Skeletal muscle tissue (tissue), 4 donors: ENCODE measurements around the gene ACTG2. TPM values are rescaled to one million over a fixed set of nuclear protein-coding genes. Genes with fewer than 3 reads are reported as not detected.
"Not testable (repeated sequence)": the region's sequence is repeated elsewhere in the genome, so short reads cannot be mapped to it uniquely, and the experiment has no call there.

Experiments used
- H3K27ac ChIP-seq: one replicate; pipeline ENCODE4 v1.7.0; 2013; ENCODE audit warnings: mild to moderate bottlenecking, low read depth, low read length, inconsistent platforms
- H3K27me3 ChIP-seq, 3 donors: one replicate each; pipeline ENCODE4 v1.7.0; 2013; ENCODE audit warnings: low read length in 3 of 3; ENCODE audit not compliant: control insufficient read depth in 3 of 3, insufficient read depth in 3 of 3
- H3K36me3 ChIP-seq, 3 donors: one replicate each; pipeline ENCODE4 v1.7.0; 2013; ENCODE audit warnings: low read length in 3 of 3; ENCODE audit not compliant: control insufficient read depth in 3 of 3, insufficient read depth in 3 of 3
- H3K4me1 ChIP-seq, 3 donors: one replicate each; pipeline ENCODE4 v1.7.0; 2013; ENCODE audit warnings: low read length in 3 of 3, mild to moderate bottlenecking in 3 of 3; ENCODE audit not compliant: control insufficient read depth in 3 of 3, insufficient read depth in 3 of 3
- H3K4me3 ChIP-seq, 3 donors: one replicate each; pipeline ENCODE4 v1.7.0; 2013; ENCODE audit warnings: low read length in 3 of 3
- H3K9ac ChIP-seq, 3 donors: one replicate each; pipeline ENCODE4 v1.7.0; 2013; ENCODE audit warnings: low read length in 3 of 3, mild to moderate bottlenecking in 3 of 3, moderate library complexity in 2 of 3, low read depth in 1 of 3
- H3K9me3 ChIP-seq, 3 donors: one replicate each; pipeline ENCODE4 v1.7.0; 2013; ENCODE audit warnings: low read length in 3 of 3; ENCODE audit not compliant: control insufficient read depth in 3 of 3
- total RNA-seq: library from RNA; depleted of rRNA; stranded (reverse); fragments of >200 nt; gene quantifications from one replicate; pipeline ENCODE4 v1.2.3, GENCODE V29; 2014
- donor health status: Osteomylitis.

Gene ACTG2
- total RNA-seq, 1 donor from 2014 or later: 1.6 TPM

DNA sequence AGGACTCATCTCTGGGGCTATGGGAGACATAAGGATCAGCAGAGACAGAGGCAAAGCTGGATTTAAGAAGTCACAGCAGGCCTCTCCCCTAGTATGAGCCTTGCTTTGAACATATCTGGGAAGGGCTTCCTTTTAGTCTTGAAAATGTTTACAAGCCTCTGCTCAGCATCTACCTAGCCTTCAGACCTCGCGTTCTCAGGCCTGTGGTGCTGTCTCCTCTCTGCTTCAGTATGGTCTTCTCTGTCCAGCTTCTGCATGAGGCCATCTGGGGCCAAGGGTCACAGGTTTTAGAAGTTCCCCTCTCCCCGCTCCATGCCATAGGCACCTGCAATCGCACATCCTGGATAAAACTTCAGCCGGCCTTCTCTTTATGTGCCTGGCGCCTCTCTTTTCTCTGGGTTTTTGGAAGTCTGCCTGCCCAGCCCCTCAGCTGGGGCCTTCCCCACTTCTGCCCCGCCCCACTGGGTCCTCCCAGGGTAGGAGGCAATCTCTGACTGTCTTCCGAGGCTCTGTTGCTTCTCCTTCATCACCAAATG, 7.1 kb downstream of the ACTG2 start:
- H3K4me1 ChIP-seq: peaks cover 3 to 9% (median 7%) of the 10 kb centered on the region in 3 donors
- no peaks in the 10 kb centered on the region for H3K9me3 ChIP-seq
- H3K27me3 ChIP-seq: peaks cover 10 to 13% (median 12%) of the 10 kb centered on the region in 3 donors
- no peak overlapping the region for H3K4me3 ChIP-seq
- no peaks in the 10 kb centered on the region for H3K36me3 ChIP-seq
- no peak overlapping the region for H3K9ac ChIP-seq
- H3K27ac ChIP-seq: no peak overlapping the region

DNA sequence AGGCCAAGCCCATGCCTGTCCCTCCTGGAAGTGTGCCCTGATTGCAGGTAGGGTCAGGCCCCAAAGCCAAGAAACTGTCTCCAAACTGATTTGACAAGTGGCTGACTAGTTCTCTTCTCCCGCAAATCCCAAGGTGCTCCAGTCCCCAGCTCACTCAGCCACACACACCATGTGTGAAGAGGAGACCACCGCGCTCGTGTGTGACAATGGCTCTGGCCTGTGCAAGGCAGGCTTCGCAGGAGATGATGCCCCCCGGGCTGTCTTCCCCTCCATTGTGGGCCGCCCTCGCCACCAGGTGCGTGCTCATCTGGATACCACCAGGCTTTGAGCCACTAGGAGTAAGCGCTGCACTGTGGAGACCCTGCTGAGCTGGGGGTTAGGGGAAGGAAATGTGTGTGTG, 8.3 kb downstream of the ACTG2 start:
- Histone ChIP-seq H3K4me3 (no peak overlapping the region), H3K36me3 (no peaks in the 10 kb centered on the region), H3K27ac (no peak overlapping the region), H3K9ac (no peak overlapping the region), H3K27me3 (peaks cover 10 to 13% (median 12%) of the 10 kb centered on the region in 3 donors), H3K9me3 (no peaks in the 10 kb centered on the region), H3K4me1 (peaks cover 3 to 9% (median 7%) of the 10 kb centered on the region in 3 donors)

DNA sequence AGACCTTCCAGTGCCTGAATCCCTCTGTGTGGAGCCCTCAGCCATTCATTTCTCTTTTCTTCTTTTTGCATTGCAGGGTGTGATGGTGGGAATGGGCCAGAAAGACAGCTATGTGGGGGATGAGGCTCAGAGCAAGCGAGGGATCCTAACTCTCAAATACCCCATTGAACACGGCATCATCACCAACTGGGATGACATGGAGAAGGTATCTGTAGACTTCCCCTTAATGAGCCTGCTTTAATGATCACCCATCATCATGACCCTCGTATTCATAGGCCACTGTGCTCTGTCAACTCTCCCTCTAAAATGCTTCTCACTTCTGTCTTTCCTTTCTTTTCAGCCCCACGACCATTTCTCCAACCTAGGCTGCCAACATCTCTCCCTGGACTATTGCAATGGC, 9.5 kb downstream of the ACTG2 start:
- Histone ChIP-seq H3K4me1 (peaks cover 0 to 2% (median under 1%) of the 10 kb centered on the region in 3 donors), H3K27me3 (peaks cover 10 to 13% (median 12%) of the 10 kb centered on the region in 3 donors), H3K9me3 (no peaks in the 10 kb centered on the region), H3K27ac (no peak overlapping the region), H3K4me3 (no peak overlapping the region), H3K9ac (no peak overlapping the region), H3K36me3 (no peaks in the 10 kb centered on the region)

DNA sequence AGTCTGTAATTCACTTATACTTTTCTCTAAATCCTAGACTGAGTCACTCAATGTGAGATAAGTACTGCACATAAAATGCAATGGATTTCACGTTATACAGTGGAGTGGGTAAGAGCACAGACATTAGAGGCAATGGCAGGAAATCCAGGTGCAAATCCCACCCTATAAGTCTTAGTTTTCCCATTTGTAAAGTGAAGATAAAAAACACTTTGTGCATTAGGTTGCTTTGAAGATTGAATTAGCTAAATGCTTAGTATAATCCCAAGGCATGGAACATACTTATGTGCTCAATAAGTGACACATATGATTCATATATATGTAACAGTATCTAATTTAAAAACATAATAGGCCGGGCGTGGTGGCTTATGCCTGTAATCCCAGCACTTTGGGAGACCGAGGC, 10.5 kb downstream of the ACTG2 start:
- Histone ChIP-seq H3K9ac (no peak overlapping the region), H3K4me3 (no peak overlapping the region), H3K27me3 (peaks cover 10 to 13% (median 12%) of the 10 kb centered on the region in 3 donors), H3K36me3 (no peaks in the 10 kb centered on the region), H3K9me3 (no peaks in the 10 kb centered on the region), H3K27ac (no peak overlapping the region), H3K4me1 (no peaks in the 10 kb centered on the region)

DNA sequence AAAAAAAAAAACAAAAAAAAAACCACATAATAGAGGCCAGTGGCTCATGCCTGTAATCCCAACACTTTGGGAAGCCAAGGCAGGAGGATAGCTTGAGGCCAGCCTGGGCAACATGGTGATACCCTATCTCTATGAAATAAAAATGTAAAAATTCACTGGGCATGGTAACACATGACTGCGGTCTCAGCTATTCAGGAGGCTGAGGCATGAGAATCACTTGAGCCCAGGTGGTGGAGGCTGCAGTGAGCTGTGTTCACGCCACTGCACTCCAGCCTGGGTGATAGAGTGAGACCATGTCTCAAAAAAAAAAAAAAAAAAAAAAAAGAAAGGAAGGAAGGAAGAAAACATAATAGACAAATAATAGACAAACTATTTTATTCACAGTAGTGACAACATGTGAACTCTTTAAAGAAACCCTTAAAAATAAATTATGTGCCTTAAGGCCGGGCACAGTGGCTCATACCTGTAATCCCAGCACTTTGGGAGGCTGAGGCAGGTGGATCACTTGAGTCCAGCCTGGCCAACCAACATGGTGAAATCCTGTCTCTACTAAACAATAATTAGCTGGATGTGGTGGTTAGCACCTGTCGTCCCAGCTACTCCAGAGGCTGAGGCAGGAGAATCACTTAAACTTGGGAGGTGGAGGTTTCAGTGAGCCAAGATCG, 11.3 kb downstream of the ACTG2 start:
- H3K27me3 ChIP-seq: peaks cover 10 to 13% (median 12%) of the 10 kb centered on the region in 3 donors
- not testable (repeated sequence) for H3K36me3 ChIP-seq, H3K9me3 ChIP-seq, H3K4me1 ChIP-seq, H3K4me3 ChIP-seq, H3K9ac ChIP-seq, H3K27ac ChIP-seq

DNA sequence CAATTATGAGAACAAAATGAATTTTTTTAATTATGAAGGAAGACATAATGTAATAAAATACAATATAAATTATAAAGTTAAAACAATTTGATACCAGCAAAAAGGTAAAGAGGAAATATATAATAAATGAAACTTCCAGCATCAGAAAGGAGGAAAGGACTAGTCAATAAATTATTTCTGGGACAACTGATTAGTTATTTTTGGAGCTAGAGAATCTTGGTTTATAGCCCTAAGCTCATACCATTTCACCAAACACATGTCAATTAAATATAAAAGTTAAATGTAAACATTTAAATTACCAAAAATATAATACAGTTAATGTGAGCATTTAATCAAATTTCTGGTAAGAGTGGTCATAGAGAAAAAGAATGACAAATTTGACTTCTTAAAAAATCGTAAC, 12.1 kb downstream of the ACTG2 start:
- H3K4me3 ChIP-seq: no peak overlapping the region
- H3K27me3 ChIP-seq: peaks cover 10 to 13% (median 12%) of the 10 kb centered on the region in 3 donors
- no peaks in the 10 kb centered on the region for H3K9me3 ChIP-seq
- H3K36me3 ChIP-seq: no peaks in the 10 kb centered on the region
- no peak overlapping the region for H3K9ac ChIP-seq
- no peak overlapping the region for H3K27ac ChIP-seq
- H3K4me1 ChIP-seq: no peaks in the 10 kb centered on the region

DNA sequence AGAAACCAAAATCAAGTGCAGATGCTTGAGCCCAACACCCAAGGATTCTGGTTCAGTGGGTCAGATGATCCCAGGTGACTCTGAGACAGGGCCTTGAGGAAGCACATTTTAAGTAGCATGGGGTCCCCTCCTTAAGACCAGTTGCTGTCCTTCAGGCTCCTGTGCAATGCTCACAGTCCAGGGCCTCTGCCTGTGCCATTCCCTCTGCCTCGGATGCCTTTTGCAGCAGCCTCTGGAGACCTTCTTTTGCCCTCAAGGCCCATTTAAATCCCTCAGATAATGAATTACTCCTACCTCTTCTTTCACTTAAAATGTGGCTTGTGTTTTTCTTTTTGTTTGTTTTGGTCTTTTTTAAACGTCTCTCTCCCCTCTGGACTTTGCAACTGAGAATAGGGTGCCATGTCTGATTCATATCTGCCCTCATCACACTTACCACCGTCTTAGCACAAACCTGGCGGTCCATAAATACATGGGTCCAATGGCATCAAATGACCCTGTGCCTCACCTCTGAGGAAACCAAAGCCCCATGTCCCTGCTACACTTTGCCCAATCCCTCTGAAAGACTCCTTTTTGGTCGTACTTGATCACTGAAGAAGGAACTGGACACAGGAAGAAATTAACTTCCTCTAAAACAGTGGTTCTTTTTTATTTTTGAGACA, 14.2 kb downstream of the ACTG2 start:
- H3K27ac ChIP-seq: no peak overlapping the region

DNA sequence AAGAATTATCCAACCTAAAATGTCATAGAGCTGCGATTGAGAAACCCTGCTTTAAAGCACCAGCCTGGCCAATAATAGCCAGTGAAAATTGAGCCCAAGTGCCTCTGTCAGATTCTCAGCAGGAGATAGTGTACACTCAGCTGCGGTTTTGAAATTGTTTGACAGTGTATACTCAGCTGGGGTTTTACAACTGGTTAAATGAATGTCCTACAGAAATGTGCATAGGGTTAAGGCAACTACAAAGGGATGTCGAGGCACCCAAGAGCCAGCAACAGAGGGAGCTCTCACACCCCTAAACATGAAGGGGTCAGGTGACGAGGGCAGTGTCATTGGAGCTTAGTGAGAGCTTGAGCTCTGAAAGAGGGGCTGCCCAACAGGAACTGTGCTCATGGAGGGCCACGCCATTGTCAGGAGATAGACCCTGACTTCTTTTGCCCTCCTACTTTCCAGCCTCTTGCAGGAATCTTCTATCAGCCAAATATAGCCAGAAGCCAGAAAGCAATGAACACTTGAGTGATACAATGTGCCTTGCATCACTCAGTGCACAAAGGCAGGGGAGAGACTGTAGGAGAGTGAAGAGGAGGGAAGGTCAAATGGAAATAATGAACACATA, 15.1 kb downstream of the ACTG2 start:
- Histone ChIP-seq H3K9me3 (no peaks in the 10 kb centered on the region), H3K36me3 (no peaks in the 10 kb centered on the region), H3K4me3 (no peak overlapping the region), H3K4me1 (no peaks in the 10 kb centered on the region), H3K27me3 (peaks cover 0 to 4% (median 0%) of the 10 kb centered on the region in 3 donors), H3K27ac (no peak overlapping the region), H3K9ac (no peak overlapping the region)

More for the DNA sequence above, 14.2 kb downstream of the ACTG2 start:
- no peak overlapping the region for H3K9ac ChIP-seq
- no peaks in the 10 kb centered on the region for H3K9me3 ChIP-seq
- no peak overlapping the region for H3K4me3 ChIP-seq
- peaks cover 6 to 9% (median 6%) of the 10 kb centered on the region in 3 donors for H3K27me3 ChIP-seq
- H3K36me3 ChIP-seq: no peaks in the 10 kb centered on the region
- no peaks in the 10 kb centered on the region for H3K4me1 ChIP-seq

DNA sequence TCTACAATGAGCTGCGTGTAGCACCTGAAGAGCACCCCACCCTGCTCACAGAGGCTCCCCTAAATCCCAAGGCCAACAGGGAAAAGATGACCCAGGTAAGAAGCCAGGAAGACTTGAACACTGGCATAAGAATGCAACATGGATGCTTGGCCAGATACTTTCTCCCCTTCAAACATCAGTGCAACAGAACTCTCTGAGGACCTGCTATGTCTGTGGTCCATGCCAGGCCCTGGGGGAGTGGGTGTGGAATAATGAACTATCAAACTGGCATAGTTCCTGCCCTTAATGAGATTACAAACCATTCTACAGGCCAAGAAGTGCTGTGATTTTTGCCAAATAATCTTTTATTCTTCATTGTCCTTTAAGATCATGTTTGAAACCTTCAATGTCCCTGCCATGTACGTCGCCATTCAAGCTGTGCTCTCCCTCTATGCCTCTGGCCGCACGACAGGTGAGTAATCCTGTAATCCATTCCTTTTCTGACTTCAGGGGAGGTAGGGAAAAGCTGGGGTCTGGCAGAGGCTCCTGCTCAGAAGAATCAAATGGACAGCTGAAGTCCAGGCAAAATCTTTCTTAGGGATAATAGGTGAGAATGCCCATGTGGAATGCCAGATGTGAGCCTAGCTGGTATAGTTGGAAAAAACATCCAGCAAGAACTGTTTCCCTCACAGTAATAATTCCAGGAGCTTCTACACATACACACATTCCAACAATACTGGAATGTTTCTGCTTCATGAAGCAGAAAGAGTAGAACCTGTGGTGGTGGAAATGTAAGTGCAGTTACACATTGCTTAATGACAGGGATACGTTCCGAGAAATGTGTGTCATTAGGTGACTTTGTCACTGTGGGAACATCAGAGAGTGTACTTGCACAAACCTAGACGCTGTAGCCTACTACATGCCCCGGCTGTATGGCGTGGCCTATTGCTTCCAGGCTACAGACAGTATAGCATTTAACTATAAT, 16.2 kb downstream of the ACTG2 start:
- no peaks in the 10 kb centered on the region for H3K4me1 ChIP-seq
- H3K4me3 ChIP-seq: no peak overlapping the region
- no peaks in the 10 kb centered on the region for H3K27me3 ChIP-seq
- H3K9ac ChIP-seq: no peak overlapping the region
- no peak overlapping the region for H3K27ac ChIP-seq
- no peaks in the 10 kb centered on the region for H3K36me3 ChIP-seq
- no peaks in the 10 kb centered on the region for H3K9me3 ChIP-seq
